CMK (cell line): ENCODE results near the gene APIP.
"Not testable (repeated sequence)": the region's sequence is repeated elsewhere in the genome, so short reads cannot be mapped to it uniquely, and the experiment has no call there.

ENCODE experiments used
- DNase-seq: peaks from one replicate; pipeline ENCODE4 v3.0.0-alpha.2; 2010; ENCODE audit warnings: low read depth

The APIP gene

DNA sequence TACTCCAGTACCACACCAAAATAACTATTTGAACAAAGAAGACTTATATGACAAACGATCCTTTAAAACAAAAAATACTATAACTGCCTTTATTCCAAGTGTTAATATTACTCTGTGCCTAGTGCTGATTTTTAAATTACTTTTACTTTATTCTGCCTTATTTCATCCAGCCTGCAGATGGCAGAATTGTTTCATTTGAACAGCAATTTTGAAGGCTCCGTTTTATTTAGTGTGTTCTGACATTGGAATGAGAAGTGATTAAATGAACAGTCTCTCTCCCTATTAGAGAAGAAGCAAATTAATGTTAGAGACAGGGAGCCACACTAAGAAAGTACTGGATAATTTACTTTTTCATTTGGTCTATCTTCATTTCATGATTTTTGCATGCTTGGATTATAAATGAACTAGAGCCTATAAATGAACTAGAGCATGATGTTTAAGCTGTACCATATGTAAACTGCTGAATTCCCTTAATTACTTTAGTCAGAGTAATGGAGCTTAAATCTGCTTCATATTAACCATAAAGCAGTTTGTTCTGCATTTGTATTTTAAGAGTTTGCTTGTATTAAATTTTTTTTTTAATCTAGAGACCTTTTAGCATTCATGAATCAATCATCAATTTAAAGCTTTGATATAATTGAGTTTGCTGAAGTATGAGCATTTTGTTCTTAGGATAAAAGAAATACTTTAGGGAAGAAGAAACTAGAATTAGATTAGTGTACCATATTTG lies 10.1 kb upstream of the APIP start:
- no peak for DNase-seq

DNA sequence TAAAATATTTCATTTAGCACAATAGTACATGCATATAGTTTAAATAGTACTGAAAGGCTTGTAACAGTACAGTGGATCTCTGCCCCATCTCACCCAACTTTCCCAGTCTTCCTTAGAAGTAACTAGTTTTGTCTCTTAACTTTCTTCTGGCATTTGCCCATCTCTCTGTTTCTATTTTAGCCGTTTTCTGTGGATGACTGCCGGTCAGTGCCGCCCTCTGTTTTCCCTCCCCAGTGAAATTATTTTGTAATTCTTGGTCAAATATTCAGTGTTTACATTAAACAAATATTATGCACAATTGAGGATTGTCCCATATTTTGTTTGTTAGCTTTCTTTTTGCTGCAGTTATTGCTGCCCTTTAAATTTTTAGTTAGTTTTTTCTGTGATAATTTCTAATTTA lies 8.5 kb upstream of the APIP start:
- no peak for DNase-seq

DNA sequence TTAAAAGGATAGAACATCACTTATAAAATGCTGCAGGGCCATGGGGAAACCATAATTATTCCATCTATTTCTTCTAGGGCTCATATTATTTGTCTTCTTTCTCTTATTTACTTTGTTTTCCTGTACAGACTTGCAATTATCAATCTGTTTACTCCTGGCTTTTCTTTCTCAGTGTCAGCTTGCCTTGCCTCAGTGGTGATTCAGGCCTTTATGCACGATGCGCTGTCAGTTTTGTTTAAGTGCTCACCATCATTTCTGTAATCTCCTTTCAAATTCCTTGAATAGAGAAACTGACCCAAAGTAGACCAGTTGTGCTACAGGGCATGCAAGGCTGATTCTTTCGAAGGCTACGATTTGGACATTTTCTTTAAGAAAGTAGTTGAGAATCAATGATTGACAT lies 5.0 kb upstream of the APIP start:
- no peak for DNase-seq

DNA sequence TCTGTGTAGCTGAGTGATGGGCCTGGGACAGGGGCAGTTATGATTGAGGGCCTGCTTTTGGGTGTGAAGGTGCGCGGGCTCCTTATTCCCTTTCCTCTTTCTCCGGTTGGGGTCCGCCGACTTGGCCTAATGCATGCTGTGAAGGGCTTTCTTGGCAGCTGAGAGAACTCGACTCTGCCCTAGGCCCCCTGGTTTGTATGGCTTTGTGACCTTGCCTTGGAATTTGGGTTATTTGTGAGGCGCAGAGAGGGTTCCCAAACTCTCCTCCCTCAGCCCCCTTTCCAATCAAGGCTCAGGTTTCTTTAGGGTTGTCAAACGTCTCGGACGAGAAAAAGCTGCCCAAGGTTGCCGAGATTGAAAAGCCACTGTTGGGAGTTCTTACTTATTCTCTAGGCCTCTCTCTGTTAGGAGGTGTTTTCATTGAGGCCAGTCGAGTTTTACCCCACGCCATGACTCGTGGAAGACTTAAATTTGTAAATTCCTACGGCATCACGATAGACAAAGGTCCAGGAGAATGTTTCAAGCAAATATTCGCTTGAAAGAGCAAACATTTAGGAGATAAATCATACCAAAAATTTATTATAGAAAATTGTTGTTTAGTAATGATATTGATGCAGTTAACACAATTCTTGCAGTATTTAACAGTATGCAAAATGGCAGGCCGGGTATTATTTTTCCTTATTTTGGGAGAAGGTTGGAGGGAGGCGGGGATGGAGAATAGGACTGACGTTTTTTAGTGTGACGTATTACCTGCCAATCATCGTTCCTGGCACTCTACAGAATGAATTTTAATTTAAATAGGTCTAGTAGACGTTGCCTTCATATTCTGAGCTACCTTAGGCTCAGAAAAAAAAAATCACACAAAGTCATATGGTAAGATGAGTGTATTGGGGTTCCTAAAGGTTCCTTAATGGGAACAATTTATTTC lies 928 bp upstream of the APIP start:
- DNase-seq, result no peak

DNA sequence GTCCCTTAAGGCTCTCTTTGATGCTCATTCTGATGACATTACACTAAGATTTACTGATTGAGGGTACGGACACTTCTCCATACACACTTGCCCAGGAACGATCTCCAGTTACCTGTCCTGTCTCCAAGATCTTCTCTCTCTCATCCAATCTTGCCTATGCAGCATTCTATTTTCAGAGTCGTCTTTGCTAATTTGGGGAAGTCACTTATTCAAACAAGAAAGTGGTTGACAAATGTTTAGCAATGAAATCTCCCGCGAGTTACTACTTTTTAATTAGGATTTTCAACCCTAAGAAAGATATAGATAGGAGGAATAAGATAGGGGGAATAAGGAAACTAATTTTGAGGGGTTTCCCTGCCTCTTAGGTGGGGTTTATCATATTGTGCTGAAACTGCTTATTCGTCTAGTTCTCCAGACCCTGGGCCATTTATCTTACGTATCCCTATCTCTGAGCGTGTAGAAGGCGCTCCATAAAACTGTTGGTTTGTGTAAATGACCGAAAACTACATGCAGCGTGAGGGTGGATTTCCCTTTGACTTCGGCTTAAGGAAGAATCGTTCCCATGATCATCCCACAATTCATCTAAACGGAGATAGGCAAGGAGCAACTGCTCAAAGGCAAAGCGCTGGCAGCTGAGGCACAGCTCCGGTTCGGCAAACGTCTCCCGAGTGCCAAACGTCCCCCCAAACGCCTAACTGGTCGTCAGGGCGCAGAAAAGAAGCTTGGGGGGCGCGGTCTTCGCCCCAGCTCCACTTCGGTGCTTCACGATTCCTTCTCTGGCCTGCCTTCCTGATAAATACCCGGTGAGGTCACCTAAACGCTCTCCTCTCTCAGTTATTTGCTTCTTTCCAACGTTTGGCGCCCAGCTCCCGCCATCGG lies 804 bp downstream of the APIP start:
- DNase-seq, result no peak

DNA sequence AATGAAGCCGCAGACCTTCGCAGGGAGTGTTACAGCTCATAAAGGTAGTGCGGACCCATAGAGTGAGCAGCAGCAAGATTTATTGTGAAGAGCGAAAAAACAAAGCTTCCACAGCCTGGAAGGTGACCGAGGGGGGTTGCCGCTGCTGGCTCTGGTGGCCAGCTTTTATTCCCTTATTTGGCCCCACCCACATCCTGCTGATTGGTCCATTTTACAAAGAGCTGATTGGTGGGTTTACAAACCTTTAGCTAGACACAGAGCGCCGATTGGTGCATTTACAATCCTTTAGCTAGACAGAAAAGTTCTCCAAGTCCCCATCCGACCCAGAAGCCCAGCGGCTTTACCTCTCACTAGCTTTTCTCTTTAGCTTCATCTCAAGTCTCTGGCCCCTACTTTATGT lies 2.6 kb downstream of the APIP start:
- DNase-seq, result not testable (repeated sequence)

DNA sequence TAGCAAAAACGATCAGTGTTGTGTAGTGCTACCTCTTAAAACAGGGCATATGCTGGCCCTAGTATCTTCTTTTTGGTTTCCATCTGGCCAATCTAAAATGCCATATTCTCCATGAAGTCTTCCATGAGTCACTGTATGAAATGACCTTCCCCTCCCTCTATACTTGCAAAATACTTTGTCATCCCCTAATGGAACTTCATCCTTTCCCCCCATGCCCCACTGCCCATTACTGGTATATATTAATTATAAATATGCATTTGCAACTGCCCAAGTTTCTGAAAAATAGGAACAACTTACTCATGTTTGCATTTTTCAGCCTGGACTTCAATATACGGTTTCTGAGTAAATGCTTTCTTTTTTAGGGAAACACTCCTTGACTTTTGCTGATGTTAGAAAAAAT lies 4.5 kb downstream of the APIP start:
- DNase-seq, result no peak

DNA sequence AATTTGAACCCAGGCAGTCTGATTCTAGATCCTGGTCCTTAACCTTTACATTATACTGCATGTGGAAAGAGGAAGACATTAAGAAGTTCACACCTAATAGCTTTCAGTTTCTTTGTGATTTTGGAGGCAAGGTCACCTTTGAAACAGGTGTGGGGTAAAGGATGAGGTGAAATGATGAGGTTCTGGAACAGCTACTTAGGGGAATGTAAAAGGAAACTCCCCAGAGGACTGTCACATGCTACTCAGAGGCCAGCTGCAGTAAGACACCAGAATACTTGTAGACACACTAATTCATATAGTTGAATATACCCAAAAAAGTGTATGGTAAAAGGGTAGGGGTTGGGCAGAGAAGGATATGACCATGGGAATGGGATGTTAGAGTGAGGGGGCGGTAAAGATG lies 5.4 kb downstream of the APIP start:
- DNase-seq, result no peak

DNA sequence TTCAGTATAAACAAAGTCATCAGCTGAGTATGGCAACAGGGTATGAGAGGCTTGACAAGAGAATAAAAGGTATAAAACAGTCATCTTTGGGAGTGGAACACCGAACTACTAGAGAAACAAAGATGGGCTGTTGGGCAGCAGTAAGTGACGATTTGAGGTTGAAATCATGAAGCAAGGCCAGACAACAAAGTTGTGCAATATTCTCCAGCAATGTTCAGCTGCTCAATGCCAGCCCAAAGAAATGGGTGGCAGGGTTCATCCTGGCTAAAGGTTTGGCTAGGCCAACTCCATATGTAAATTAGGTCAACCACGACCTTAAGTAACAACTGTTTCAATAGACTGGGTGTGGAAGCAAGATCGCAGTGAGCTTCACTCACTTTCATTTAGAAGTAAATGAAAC lies 6.2 kb downstream of the APIP start:
- DNase-seq, result no peak

DNA sequence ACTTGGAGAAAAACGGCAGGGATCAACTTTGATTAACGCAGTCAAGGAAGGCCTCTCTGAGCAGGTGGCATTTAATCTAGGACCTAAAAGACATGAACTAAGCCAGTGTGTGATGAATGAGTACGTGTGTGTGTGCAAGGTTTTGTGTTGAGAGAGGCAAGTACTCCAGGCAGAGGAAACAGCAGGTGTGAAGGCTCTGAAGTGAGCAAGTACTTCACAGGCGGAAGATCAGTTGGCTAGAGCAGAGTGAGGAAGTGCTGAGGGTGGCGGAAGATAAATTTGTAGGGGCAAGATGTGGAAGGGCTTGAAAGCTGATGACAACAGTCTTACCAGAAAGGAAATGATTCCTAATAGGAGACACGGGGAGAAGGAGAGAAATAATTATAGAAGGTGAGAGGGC lies 6.8 kb downstream of the APIP start:
- no peak for DNase-seq

DNA sequence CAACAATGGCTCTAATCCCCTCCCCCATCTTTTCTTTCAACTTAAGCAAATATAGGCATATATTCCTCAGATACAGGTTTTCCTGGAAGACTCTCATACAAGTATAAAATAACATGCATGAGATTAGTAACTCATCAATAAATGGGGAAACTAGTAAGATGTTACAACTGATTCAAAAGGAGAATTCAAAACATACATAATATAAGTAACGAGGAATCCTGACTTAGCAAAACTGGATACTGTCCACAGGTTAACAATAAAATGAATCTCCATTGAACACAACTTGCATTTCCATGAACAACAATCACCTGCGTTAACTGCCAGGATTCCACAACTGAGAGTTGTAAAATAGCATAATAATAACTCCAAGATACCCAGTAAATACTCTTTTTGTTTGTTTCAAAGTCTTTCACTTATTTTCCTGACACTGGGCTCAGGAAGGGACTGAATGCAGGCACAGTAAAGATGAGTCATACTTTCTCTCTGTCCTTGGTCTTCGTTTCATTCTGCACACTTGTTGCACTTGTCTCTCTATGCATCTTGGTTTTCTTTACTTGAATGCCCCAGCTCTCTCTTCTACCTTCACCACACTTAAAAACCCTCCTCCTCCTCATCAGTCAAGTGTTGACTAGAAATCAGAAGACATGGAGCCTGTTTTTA lies 8.1 kb downstream of the APIP start:
- DNase-seq, result no peak

DNA sequence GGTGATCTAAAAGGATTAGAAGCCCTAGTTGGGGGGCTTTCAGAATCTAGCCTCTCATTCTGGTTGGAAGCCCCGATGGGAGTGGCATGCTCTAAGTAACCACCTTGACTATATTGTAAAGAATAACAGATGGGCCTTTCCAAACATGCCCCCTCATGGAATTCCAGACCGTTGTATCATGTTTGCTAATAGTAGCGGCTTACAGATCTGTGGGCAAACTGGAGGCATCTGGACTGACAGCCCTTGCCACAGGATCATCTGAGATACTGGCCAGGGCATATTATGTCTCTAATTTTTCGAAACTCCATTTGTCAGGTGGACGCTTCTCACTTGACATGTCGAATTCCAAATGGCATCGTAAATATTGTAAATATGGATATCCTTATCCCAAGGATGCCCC lies 10.5 kb downstream of the APIP start:
- DNase-seq, result no peak

DNA sequence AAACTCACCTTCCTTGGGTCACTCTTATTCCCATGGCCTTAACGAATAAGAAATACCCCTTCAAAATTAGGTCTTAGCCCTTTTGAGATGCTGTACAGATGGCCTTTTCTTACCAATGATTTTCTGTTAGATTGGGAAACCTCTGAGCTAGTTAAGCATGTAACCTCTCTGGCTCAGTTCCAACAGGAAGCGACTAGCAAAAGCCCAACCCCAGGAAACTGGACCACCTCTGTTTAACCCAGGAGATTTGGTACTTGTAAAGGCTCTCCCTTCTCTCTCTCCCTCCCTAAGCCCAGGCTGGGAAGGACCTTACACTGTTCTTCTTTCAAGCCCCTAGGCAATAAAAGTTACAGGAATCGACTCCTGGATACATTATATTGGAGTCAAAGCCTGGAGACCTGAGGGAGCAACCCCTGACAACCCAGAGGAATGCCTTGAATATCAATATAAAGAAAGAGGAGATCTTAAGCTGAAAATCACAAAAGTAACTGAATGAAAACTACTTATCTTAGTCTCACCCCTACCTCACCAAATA lies 11.7 kb downstream of the APIP start:
- DNase-seq, result no peak

DNA sequence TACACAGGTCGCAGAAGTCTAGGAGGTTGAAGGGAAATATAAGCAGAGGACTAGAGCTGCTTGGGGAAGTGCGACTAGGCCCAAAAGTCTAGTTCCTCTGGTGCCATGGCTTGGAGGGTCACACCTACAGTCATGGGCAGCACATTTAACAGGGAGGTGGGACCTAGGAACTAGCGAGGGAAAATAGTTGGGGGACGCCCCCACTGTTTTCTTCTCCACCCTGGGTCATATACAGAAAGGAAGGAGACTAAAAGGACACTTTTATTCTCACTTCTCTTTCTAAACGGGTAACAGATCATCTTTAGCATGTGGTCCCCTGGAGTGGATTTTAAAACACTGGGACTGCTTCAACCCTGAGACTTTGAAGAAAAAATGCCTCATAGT lies 16.6 kb downstream of the APIP start:
- DNase-seq, result no peak

DNA sequence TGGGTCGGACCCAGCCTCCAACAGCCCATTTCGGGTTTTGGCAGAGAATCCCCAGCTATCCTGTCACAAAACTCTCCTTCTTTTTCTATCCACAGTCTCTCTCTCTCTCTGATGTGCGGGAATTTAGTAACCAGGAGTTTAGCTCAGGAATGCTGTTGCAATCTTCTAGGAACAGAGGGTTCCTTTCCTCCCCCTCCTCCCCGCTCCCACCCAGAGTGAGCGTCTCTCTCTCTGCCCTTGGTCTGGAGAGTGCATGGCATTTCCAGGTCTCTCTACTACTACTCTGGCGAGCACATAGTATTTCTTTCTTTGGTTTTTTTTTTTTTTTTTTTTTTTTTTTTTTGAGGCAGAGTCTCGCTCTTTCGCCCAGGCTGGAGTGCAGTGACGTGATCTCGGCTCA lies 17.7 kb downstream of the APIP start:
- no peak for DNase-seq

DNA sequence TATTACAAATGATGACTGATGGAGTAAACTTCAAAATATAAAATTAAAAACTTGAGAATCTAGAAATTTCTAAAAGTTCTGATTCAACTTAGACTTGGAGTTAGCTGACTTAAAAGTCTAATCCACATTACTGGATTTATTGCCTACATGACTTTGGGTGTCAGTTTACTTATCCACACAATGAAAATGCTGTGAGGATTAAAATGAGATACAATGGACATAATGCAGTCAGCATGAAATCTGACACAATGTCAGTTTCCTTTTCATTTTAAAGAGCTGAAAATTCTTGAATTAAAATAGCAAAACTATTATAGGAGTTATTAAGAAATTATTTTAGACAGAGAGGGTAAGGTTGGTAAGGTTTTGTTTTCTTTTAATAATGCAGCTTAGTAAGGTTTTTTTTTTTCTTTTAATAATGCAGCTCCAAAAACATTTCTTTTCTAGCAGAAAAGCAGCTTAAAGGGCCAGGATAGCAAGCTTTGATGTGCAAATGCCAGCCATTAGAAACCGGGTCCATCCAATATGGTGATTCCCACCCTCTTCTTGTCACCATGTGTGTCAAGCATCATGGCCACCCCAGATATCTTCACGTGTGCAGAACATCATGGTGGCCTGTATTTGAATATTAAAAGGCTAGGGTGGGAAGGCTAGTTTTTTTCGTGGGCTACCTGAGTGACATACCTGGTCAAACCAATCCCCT lies 18.9 kb downstream of the APIP start:
- DNase-seq, result no peak

DNA sequence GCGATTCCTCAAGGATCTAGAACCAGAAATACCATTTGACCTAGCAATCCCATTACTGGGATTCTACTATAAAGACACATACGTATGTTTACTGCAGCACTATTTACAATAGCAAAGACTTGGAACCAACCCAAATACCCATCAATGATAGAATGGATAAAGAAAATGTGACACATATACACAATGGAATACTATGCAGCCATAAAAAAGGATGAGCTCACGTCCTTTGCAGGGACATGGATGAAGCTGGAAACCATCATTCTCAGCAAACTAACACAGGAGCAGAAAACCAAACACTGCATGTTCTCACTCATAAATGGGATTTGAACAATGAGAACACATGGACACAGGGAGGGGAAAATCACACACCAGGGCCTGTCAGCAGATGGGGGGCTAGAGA lies 20.0 kb downstream of the APIP start:
- DNase-seq, result not testable (repeated sequence)

DNA sequence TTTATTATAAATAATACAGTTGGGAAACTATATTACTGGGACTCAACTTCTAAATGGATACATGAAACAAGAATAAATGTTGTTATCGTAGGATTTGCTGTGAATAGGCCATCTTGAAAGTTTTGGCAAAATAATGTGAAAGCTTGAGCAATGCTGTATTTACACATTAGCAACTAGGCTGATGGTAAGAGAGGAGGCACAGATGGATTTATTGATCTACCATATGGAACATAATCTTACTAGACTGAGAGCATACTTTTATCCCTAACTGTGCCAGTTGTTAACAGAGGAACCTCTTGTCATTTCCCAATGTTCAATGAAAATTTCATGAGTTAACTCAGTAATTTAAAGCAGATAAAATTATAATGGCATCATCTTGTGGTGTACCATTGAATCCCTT lies 22.8 kb downstream of the APIP start:
- no peak for DNase-seq

DNA sequence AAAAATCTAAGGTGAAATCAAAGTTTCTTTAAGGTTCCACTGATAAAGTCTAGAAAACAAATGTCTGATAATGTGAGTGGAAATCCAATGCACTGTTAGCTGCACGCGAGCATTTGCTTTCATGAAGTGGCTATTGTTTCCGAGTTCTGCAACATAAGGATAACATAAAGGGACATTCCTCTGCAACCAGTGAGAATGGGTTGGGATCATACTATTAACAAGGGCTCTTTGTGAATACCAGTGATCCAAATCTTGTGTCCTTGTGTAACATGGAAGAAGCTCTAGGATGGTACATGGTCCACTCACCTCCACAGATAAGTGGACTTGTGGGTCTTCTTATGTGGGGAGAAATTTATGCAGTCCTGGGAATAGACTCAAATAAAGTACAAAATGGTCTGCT lies 24.6 kb downstream of the APIP start:
- no peak for DNase-seq

DNA sequence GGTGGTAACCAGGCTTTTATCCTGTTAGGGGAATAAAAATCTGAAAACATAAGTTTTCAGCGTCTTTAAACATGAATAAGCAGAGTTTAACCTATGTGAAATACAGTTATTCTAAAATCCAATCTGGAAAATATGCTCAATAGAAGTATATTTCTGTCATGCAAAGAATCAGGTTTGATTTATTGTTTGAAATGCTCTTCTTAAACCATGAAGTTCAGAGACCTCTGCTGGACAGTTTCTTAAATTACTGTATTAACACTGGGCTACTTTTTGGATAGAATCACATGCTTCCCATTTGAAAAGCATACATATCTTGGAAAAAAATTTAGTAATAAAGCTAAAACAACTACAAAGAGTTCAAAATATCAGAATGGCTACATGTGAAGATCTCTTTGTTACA lies 25.4 kb downstream of the APIP start:
- no peak for DNase-seq

DNA sequence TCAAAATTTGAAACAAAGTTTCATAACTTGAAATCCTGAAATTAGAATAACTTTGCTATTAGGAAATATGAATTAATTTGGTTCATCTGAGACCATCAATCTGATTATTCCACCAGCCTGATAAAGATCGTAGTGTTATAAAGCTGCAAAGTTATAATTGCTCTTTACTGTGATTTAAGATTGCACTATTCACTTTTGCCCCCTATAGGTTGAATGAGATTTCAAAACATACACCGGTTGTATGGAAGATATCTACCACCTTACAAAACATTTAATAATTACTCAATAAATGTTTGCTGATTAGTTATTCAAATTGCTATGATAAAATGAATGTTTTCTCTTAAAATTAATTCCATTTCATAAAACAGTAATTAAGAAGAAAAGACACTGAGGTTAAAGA lies 26.1 kb downstream of the APIP start:
- no peak for DNase-seq
